ENCODE data around the gene MYLK. TPM values are rescaled to one million over a fixed set of nuclear protein-coding genes. Genes with fewer than 3 reads are reported as not detected.

Gene MYLK
- total and polyA plus RNA-seq, 9 of the 15 experiments (the other 6 are each of a cell fraction or from before 2014, with no cell fraction given): 0.11 to 0.53 (median 0.18) TPM; not detected in 2

DNA sequence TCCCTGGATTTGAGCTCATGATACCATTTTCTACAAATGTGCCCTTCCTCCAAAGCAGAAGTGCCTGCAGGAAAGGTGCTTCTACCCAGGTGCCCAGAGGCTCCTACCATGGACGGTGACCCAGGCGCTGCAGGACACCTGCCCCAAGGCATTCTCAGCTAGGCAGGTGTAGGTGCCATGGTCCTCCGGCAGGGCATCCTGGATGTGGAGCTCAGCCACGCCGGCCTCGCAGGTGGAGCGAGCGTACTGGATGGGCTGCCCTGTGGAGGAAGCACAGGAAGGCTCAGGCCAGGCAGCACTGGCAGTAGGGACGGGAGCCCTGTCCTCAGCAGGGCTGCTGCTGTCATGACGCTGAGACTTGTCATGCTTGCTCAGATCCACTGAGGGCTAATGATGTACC is 162.1 kb downstream of the MYLK start:
- intact Hi-C loops (cut with micrococcal nuclease): loop anchor here (2.0 kb wide), 1 partner anchor 69 kb away; no protein-coding TSS in a partner anchor
- no TSS peak for BruUV-seq (replicated peaks)
- H3K4me2 ChIP-seq (ENCODE audit: insufficient read depth, low read length): no peak overlapping the region
- no peak overlapping the region for H3K27ac ChIP-seq (ENCODE audit: extremely low read depth, low read depth, low read length)
- no peaks in the 10 kb centered on the region for H3K9me3 ChIP-seq (replicated peaks; ENCODE audit: control insufficient read depth, insufficient read depth, low read depth, low read length)
- DNase-seq (ENCODE audit: extremely low read depth in 1 of 4, low spot score in 3 of 4) (no peak), ATAC-seq (no peak), FAIRE-seq (no peak)
- no peaks in the 10 kb centered on the region for H3K27me3 ChIP-seq (ENCODE audit: control insufficient read depth in 2 of 2, insufficient read depth in 2 of 2, low read length in 2 of 2)
- in situ Hi-C loops (cut with MboI): loop anchor here (5.0 kb wide), 1 partner anchor 1960 kb away; no protein-coding TSS in a partner anchor
- H3K4me3 ChIP-seq: no peak overlapping the region
- no peaks in the 10 kb centered on the region for H3K9me1 ChIP-seq (ENCODE audit: control insufficient read depth, insufficient read depth, low read length)
- ChIA-PET POLR2A (no interaction called here), CTCF (ENCODE audit: low intra/inter-chr PET ratio) (no interaction called here)
- no peak overlapping the region for H2AFZ ChIP-seq (ENCODE audit: low read depth, low read length)
- WGBS (ENCODE audit: insufficient coverage, low coverage, missing lambda C conversion rate): 0% methylated on average over 7 of the region's 10 CpGs
- H3K4me1 ChIP-seq (replicated peaks in 1 of 2; ENCODE audit: control insufficient read depth in 2 of 2, insufficient read depth in 2 of 2, low read length in 2 of 2): no peaks in the 10 kb centered on the region
- H3K79me2 ChIP-seq (ENCODE audit: control insufficient read depth, insufficient read depth, low read length): no peaks in the 10 kb centered on the region
- H4K20me1 ChIP-seq (replicated peaks; ENCODE audit: control insufficient read depth, insufficient read depth, low read length): no peaks in the 10 kb centered on the region
- H3K9ac ChIP-seq (ENCODE audit: insufficient read depth in 1 of 2, low read depth in 2 of 2, low read length in 2 of 2): no peak overlapping the region
- H3K36me3 ChIP-seq (ENCODE audit: control insufficient read depth, insufficient read depth, low read length): no peaks in the 10 kb centered on the region
- no peak for TF ChIP-seq CBFB (CRISPR knock-in tag; IDR thresholded peaks at IDR 0.05)
- no peak for TF ChIP-seq ZNF431 (CRISPR knock-in tag; IDR thresholded peaks at IDR 0.05)
- no peak for TF ChIP-seq HDAC2 (IDR thresholded peaks at IDR 0.05)
- TF ChIP-seq HIVEP1 (CRISPR knock-in tag; IDR thresholded peaks at IDR 0.05): no peak
- no peak for TF ChIP-seq EP300 (IDR thresholded peaks at IDR 0.05; ENCODE audit: low read length)
- TF ChIP-seq RBM22 (IDR thresholded peaks at IDR 0.05; ENCODE audit: low read depth, low read length, poor library complexity, severe bottlenecking): no peak
- TF ChIP-seq, protein P1, sequence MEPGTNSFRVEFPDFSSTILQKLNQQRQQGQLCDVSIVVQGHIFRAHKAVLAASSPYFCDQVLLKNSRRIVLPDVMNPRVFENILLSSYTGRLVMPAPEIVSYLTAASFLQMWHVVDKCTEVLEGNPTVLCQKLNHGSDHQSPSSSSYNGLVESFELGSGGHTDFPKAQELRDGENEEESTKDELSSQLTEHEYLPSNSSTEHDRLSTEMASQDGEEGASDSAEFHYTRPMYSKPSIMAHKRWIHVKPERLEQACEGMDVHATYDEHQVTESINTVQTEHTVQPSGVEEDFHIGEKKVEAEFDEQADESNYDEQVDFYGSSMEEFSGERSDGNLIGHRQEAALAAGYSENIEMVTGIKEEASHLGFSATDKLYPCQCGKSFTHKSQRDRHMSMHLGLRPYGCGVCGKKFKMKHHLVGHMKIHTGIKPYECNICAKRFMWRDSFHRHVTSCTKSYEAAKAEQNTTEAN (CRISPR knock-in tag; IDR thresholded peaks at IDR 0.05): no peak
- TF ChIP-seq KLF13 (tag; IDR thresholded peaks at IDR 0.05; ENCODE audit: borderline replicate concordance, low read depth): no peak
- no peak for TF ChIP-seq ZNF639 (CRISPR knock-in tag; conservative IDR thresholded peaks at IDR 0.05 in 1 of 2, IDR thresholded peaks at IDR 0.05 in 1 of 2)
- no peak for TF ChIP-seq KAT2B (IDR thresholded peaks at IDR 0.05; ENCODE audit: low read depth, low read length)
- TF ChIP-seq NFRKB (IDR thresholded peaks at IDR 0.05; ENCODE audit: low read depth): no peak
- no peak for TF ChIP-seq SMARCA4 (IDR thresholded peaks at IDR 0.05)
- no peak for TF ChIP-seq ARID2 (IDR thresholded peaks at IDR 0.05)

All from K562 (cell line).